Effector CD8-positive, alpha-beta T cell (primary cell): Measurements from ENCODE around the gene GREB1L.

Experiments
- DNase-seq: peaks from one replicate; lab custom pipeline; 2025; lab: John Stamatoyannopoulos, UW

The GREB1L gene

GRCh38 chr18:21559195-21559594, 317.2 kb downstream of the GREB1L start:
- no peak for DNase-seq

DNA sequence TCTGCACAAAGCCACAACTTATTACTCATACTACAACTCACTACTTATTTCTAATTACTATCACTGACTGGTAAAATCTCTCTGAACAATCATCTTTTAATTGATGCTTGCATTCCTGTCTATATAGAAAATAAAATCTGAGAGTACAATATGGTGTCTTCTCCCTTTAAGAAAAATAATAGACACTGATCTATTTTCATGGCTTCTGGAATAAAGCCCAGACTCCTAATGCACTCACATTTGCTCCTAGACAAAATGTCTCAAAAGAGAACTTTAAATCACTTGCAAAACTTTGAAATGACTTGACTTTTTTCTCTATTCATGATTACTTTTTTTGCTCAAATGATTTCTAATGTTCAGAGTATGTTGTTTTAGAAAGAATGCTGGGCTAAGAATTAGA, 329.7 kb downstream of the GREB1L start:
- DNase-seq, result no peak
